Measurements from ENCODE around the gene TPGS2. TPM values are rescaled to one million over a fixed set of nuclear protein-coding genes. Genes with fewer than 3 reads are reported as not detected.

The TPGS2 gene
- total RNA-seq, 2 experiments from 2014 or later: 44.8 to 55.1 TPM

DNA sequence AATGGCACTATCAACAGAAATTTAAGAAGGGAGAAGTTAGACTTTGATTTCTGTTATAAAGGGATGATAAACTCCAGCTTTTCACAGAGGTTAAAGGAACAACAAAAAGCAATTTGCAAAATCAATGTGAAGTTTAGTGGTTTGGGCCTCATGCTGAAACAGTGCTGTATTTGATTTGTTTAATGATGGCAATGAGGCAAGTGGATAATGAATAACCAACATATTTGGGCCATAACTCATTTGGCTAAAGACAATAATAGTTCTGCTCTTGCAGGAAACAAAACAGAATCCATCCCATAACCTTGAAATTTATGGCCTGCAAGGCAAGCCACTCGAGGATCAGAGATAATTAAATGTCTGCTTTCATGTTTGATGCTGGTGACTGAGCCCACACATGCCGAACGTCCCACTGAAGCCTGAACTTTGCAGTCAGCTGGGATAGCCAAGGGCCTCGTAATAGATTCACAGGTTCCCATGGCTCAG is 56.5 kb downstream of the TPGS2 start:
- no peak for DNase-seq (ENCODE audit: low spot score)
- H2AFZ ChIP-seq (ENCODE audit: low read length): no peak overlapping the region
- CTCF ChIA-PET (ENCODE audit: unreplicated experiment): no interaction called here
- H3K9me3 ChIP-seq (ENCODE audit: low read length): no peaks in the 10 kb centered on the region
- H3K4me3 ChIP-seq (ENCODE audit: low read depth, low read length, poor library complexity, severe bottlenecking): no peak overlapping the region
- no peaks in the 10 kb centered on the region for H3K36me3 ChIP-seq (ENCODE audit: insufficient read depth, low read length)
- no peak overlapping the region for H3K4me2 ChIP-seq (ENCODE audit: low read length)
- peaks cover 8% of the 10 kb centered on the region for H3K4me1 ChIP-seq (ENCODE audit: insufficient read depth, low read length, poor library complexity, severe bottlenecking)
- H4K20me1 ChIP-seq (ENCODE audit: insufficient read depth, low read length): no peaks in the 10 kb centered on the region
- intact Hi-C loops (cut with micrococcal nuclease; ENCODE audit: unreplicated experiment): loop anchor here (5.0 kb wide), 1 partner anchor 35 kb away; no protein-coding TSS in a partner anchor
- H3K27ac ChIP-seq (ENCODE audit: low read depth, low read length, poor library complexity, severe bottlenecking): no peak overlapping the region
- no peaks in the 10 kb centered on the region for H3K9me2 ChIP-seq (ENCODE audit: insufficient read depth, low read length)
- POLR2A ChIA-PET: no interaction called here
- TF ChIP-seq, protein P1, sequence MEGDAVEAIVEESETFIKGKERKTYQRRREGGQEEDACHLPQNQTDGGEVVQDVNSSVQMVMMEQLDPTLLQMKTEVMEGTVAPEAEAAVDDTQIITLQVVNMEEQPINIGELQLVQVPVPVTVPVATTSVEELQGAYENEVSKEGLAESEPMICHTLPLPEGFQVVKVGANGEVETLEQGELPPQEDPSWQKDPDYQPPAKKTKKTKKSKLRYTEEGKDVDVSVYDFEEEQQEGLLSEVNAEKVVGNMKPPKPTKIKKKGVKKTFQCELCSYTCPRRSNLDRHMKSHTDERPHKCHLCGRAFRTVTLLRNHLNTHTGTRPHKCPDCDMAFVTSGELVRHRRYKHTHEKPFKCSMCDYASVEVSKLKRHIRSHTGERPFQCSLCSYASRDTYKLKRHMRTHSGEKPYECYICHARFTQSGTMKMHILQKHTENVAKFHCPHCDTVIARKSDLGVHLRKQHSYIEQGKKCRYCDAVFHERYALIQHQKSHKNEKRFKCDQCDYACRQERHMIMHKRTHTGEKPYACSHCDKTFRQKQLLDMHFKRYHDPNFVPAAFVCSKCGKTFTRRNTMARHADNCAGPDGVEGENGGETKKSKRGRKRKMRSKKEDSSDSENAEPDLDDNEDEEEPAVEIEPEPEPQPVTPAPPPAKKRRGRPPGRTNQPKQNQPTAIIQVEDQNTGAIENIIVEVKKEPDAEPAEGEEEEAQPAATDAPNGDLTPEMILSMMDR (conservative IDR thresholded peaks at IDR 0.05; ENCODE audit: low read length): no peak
- no peak for TF ChIP-seq EZH2phosphoT487 (IDR thresholded peaks at IDR 0.05; ENCODE audit: borderline replicate concordance, low read depth, low read length)
- no TSS peak for BruUV-seq (replicated peaks)
- H3K79me2 ChIP-seq (ENCODE audit: insufficient read depth, low read depth, low read length): no peaks in the 10 kb centered on the region

DNA sequence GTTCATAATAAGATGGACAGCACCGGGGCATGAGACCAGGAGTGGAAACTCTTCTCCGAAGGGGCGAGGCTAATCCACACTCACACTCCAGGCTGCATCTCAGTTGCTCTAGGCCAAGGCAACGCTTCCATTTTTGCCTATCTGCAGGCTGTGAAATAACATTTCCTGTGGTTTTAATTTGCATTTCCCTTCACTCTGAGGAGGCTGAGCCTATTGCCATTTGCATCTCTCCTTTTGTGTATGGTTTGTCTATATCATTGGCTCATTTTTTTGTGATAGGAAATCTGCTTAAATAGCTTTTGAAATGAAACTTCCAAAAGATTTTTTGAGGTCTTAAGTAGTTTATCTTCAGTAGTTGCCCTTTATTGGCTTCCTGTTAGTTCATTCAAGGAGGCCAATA is 57.6 kb downstream of the TPGS2 start:
- Histone ChIP-seq H3K79me2 (ENCODE audit: insufficient read depth, low read depth, low read length) (no peaks in the 10 kb centered on the region), H3K4me3 (ENCODE audit: low read depth, low read length, poor library complexity, severe bottlenecking) (no peak overlapping the region), H4K20me1 (ENCODE audit: insufficient read depth, low read length) (no peaks in the 10 kb centered on the region), H3K4me1 (ENCODE audit: insufficient read depth, low read length, poor library complexity, severe bottlenecking) (peaks cover 8% of the 10 kb centered on the region), H3K9me3 (ENCODE audit: low read length) (no peaks in the 10 kb centered on the region), H3K27ac (ENCODE audit: low read depth, low read length, poor library complexity, severe bottlenecking) (no peak overlapping the region), H3K9me2 (ENCODE audit: insufficient read depth, low read length) (no peaks in the 10 kb centered on the region), H2AFZ (ENCODE audit: low read length) (no peak overlapping the region), H3K4me2 (ENCODE audit: low read length) (peak overlapping the region; percentile 42), H3K36me3 (ENCODE audit: insufficient read depth, low read length) (no peaks in the 10 kb centered on the region)
- ChIA-PET CTCF (ENCODE audit: unreplicated experiment) (no interaction called here), POLR2A (no interaction called here)
- TF ChIP-seq, protein P1 (conservative IDR thresholded peaks at IDR 0.05; ENCODE audit: low read length): no peak
- no peak for TF ChIP-seq EZH2phosphoT487 (IDR thresholded peaks at IDR 0.05; ENCODE audit: borderline replicate concordance, low read depth, low read length)
- no TSS peak for BruUV-seq (replicated peaks)
- peak; percentile 8 for DNase-seq (ENCODE audit: low spot score)
- intact Hi-C loops (cut with micrococcal nuclease; ENCODE audit: unreplicated experiment): loop anchor here (5.0 kb wide), 1 partner anchor 36 kb away; no protein-coding TSS in a partner anchor

DNA sequence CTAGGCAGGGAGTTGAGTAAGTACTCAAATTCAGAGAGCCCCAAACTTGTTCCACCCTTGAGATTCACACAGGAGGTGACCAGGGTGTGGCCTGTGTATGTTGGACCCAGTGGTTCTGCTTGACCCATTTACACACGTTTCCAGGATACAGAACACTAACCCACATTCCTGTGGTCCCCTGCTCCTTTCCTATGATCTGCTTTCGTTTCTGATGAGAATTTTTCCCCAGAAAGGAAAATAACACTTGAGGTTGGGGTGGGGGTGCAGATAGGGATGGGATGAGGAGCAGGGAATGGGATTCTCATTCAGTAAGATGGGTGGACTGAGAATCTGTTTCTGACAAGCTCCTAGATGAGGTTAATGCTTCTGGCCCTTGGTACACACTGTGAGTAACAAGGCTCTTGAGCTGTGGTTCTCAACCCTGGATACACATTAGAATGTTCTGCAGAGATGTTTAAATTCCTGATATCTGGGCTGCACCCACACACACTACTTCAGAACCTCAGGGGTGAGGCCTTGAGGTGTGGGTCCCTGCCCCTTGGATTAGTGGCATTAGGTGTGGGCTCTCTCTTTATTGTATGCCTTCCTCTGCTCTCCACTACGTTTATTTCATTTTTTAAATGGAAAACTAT is 58.4 kb downstream of the TPGS2 start:
- Histone ChIP-seq H3K36me3 (ENCODE audit: insufficient read depth, low read length) (no peaks in the 10 kb centered on the region), H3K4me3 (ENCODE audit: low read depth, low read length, poor library complexity, severe bottlenecking) (no peak overlapping the region), H3K9me2 (ENCODE audit: insufficient read depth, low read length) (no peaks in the 10 kb centered on the region), H3K4me2 (ENCODE audit: low read length) (no peak overlapping the region), H3K27ac (ENCODE audit: low read depth, low read length, poor library complexity, severe bottlenecking) (no peak overlapping the region), H2AFZ (ENCODE audit: low read length) (no peak overlapping the region), H4K20me1 (ENCODE audit: insufficient read depth, low read length) (no peaks in the 10 kb centered on the region), H3K79me2 (ENCODE audit: insufficient read depth, low read depth, low read length) (no peaks in the 10 kb centered on the region), H3K4me1 (ENCODE audit: insufficient read depth, low read length, poor library complexity, severe bottlenecking) (peaks cover 8% of the 10 kb centered on the region), H3K9me3 (ENCODE audit: low read length) (no peaks in the 10 kb centered on the region)
- no peak for DNase-seq (ENCODE audit: low spot score)
- intact Hi-C loops (cut with micrococcal nuclease; ENCODE audit: unreplicated experiment): loop anchor here (5.0 kb wide), 1 partner anchor 37 kb away; no protein-coding TSS in a partner anchor
- no TSS peak for BruUV-seq (replicated peaks)
- ChIA-PET CTCF (ENCODE audit: unreplicated experiment) (no interaction called here), POLR2A (interaction anchor here (0.6 kb wide), 1 partner anchor 749 kb away, joined by 3 read pairs; no protein-coding TSS in a partner anchor)
- TF ChIP-seq, protein P1 (conservative IDR thresholded peaks at IDR 0.05; ENCODE audit: low read length): no peak
- TF ChIP-seq EZH2phosphoT487 (IDR thresholded peaks at IDR 0.05; ENCODE audit: borderline replicate concordance, low read depth, low read length): no peak

All from OCI-LY7 (cell line).